SIG-M5 treated with dmso at 0.1 percent for 504 hours (cell line): Measurements from ENCODE around the gene MMP3.
"Not testable (repeated sequence)": the region's sequence is repeated elsewhere in the genome, so short reads cannot be mapped to it uniquely, and the experiment has no call there.

ENCODE experiments used
- DNase-seq: peaks from one replicate; lab custom pipeline; 2025; ENCODE audit not compliant: unreplicated experiment; lab: John Stamatoyannopoulos, UW

The MMP3 gene

GRCh38 chr11:102843489-102843888, at the start of gene MMP3:
Gene MMP3, minus strand, starts transcription at chr11:102843609. Its CDS starts 63 bp downstream, at chr11:102843546.
- no peak for DNase-seq

GRCh38 chr11:102891736-102892135, 48.3 kb upstream of the MMP3 start:
- DNase-seq = no peak

GRCh38 chr11:102886999-102887398, 43.6 kb upstream of the MMP3 start:
- DNase-seq = no peak

- no peak for DNase-seq
Observed at GRCh38 chr11:102883141-102883540, 39.7 kb upstream of the MMP3 start.

- peak; percentile 17 for DNase-seq
Observed at GRCh38 chr11:102882389-102883024, 39.1 kb upstream of the MMP3 start.

- DNase-seq = no peak
Observed at GRCh38 chr11:102879801-102880200, 36.4 kb upstream of the MMP3 start.

- no peak for DNase-seq
Observed at GRCh38 chr11:102878595-102878994, 35.2 kb upstream of the MMP3 start.

- DNase-seq = no peak
Observed at GRCh38 chr11:102874852-102875251, 31.4 kb upstream of the MMP3 start, which contains the start of gene MMP12. Gene MMP12, minus strand, starts transcription at chr11:102874982. Its CDS starts 45 bp downstream, at chr11:102874937.

GRCh38 chr11:102869354-102869964, 26.1 kb upstream of the MMP3 start:
- not testable (repeated sequence) for DNase-seq

GRCh38 chr11:102868339-102868738, 24.9 kb upstream of the MMP3 start:
- DNase-seq = no peak

GRCh38 chr11:102864724-102865123, 21.3 kb upstream of the MMP3 start:
- DNase-seq = no peak

GRCh38 chr11:102853956-102854355, 10.5 kb upstream of the MMP3 start:
- no peak for DNase-seq

- DNase-seq = no peak
Observed at GRCh38 chr11:102853055-102853454, 9.6 kb upstream of the MMP3 start.

GRCh38 chr11:102850973-102851745, 7.8 kb upstream of the MMP3 start:
- no peak for DNase-seq

GRCh38 chr11:102849311-102849710, 5.9 kb upstream of the MMP3 start:
- no peak for DNase-seq

- DNase-seq = no peak
Observed at GRCh38 chr11:102846292-102846691, 2.9 kb upstream of the MMP3 start.

- DNase-seq = no peak
Observed at GRCh38 chr11:102842930-102843329, 479 bp downstream of the MMP3 start.

- no peak for DNase-seq
Observed at GRCh38 chr11:102840018-102840417, 3.4 kb downstream of the MMP3 start.

- no peak for DNase-seq
Observed at GRCh38 chr11:102837646-102838045, 5.8 kb downstream of the MMP3 start.

GRCh38 chr11:102837156-102837555, 6.3 kb downstream of the MMP3 start:
- DNase-seq = no peak

GRCh38 chr11:102836290-102836875, 7.0 kb downstream of the MMP3 start:
- DNase-seq = no peak

- DNase-seq = no peak
Observed at GRCh38 chr11:102833731-102834130, 9.7 kb downstream of the MMP3 start.
